ENCODE data around the gene NLRC5.

The NLRC5 gene

DNA sequence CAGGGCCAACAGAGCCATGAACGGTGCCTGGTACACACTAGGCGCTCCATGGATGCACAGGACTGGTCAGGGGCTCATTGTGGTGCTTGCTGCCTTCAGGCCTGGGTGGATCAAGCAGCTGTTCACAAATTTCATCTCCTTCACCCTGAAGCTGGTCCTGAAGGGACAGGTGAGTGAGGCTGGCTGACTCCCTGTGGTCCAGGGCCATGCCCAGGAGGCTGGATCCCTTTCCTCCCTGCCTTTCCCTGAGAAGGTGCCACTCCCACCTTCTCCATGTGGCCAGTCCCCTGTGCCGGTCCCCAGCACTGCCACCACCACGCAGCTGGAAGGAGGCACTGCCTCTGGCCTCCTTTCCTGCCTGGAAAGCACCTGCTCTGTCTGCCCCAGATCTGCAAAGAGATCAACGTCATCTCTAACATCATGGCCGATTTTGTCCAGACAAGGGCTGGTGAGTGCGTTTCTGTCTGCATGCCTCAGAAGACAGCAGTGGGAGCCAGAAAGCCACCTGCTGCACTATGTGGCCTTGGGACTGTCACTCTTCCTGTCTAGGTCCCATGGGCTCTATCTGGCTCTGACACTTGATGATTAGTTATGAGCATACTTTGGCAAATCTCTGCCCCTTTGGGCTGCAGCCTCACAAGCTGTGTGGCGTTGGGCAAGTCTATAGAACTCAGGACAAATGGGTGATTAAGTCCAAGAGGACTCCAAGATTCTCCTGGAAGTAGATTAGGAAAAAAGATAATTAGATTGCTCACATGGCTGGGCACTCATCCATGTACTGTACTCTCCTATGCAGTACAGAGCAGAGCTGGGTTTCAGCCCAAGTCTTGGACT is 18.2 kb upstream of the NLRC5 start:
- Histone ChIP-seq H3K79me2 (ENCODE audit: insufficient read depth, low read length) (no peaks in the 10 kb centered on the region), H3K9me2 (replicated peaks; ENCODE audit: insufficient read depth, low read length) (no peaks in the 10 kb centered on the region), H2AFZ (ENCODE audit: low read depth, low read length, severe bottlenecking) (no peak overlapping the region), H3K36me3 (ENCODE audit: low read length) (no peaks in the 10 kb centered on the region), H3F3A (ENCODE audit: insufficient read depth) (no peaks in the 10 kb centered on the region), H3K9me3 (ENCODE audit: insufficient read depth, low read length) (no peaks in the 10 kb centered on the region), H3K27ac (ENCODE audit: low read depth, low read length) (no peak overlapping the region), H3K9ac (ENCODE audit: low read length) (no peak overlapping the region), H4K20me1 (ENCODE audit: low read depth, low read length) (no peaks in the 10 kb centered on the region), H3K27me3 (ENCODE audit: low read length) (no peaks in the 10 kb centered on the region), H3K4me3 (ENCODE audit: insufficient read depth, low read length, poor library complexity, severe bottlenecking) (no peak overlapping the region), H3K4me2 (ENCODE audit: low read depth, low read length, poor library complexity, severe bottlenecking) (no peak overlapping the region)
- TF ChIP-seq CTCF (IDR thresholded peaks at IDR 0.05; ENCODE audit: insufficient read depth, low read length, poor library complexity, severe bottlenecking): no peak
- TF ChIP-seq EZH2phosphoT487 (conservative IDR thresholded peaks at IDR 0.05; ENCODE audit: low read length): no peak

GRCh38 chr16:56971768-56972043 is 17.7 kb upstream of the NLRC5 start:
- H3K4me2 ChIP-seq (ENCODE audit: low read depth, low read length, poor library complexity, severe bottlenecking): no peak overlapping the region
- TF ChIP-seq EZH2phosphoT487 (conservative IDR thresholded peaks at IDR 0.05; ENCODE audit: low read length): no peak
- no peaks in the 10 kb centered on the region for H3K9me2 ChIP-seq (replicated peaks; ENCODE audit: insufficient read depth, low read length)
- H3K79me2 ChIP-seq (ENCODE audit: insufficient read depth, low read length): no peaks in the 10 kb centered on the region
- H3K27me3 ChIP-seq (ENCODE audit: low read length): no peaks in the 10 kb centered on the region
- H3K36me3 ChIP-seq (ENCODE audit: low read length): no peaks in the 10 kb centered on the region
- H2AFZ ChIP-seq (ENCODE audit: low read depth, low read length, severe bottlenecking): no peak overlapping the region
- no peaks in the 10 kb centered on the region for H4K20me1 ChIP-seq (ENCODE audit: low read depth, low read length)
- no peaks in the 10 kb centered on the region for H3K9me3 ChIP-seq (ENCODE audit: insufficient read depth, low read length)
- no peaks in the 10 kb centered on the region for H3F3A ChIP-seq (ENCODE audit: insufficient read depth)
- no peak overlapping the region for H3K9ac ChIP-seq (ENCODE audit: low read length)
- no peak overlapping the region for H3K4me3 ChIP-seq (ENCODE audit: insufficient read depth, low read length, poor library complexity, severe bottlenecking)
- H3K27ac ChIP-seq (ENCODE audit: low read depth, low read length): no peak overlapping the region

DNA sequence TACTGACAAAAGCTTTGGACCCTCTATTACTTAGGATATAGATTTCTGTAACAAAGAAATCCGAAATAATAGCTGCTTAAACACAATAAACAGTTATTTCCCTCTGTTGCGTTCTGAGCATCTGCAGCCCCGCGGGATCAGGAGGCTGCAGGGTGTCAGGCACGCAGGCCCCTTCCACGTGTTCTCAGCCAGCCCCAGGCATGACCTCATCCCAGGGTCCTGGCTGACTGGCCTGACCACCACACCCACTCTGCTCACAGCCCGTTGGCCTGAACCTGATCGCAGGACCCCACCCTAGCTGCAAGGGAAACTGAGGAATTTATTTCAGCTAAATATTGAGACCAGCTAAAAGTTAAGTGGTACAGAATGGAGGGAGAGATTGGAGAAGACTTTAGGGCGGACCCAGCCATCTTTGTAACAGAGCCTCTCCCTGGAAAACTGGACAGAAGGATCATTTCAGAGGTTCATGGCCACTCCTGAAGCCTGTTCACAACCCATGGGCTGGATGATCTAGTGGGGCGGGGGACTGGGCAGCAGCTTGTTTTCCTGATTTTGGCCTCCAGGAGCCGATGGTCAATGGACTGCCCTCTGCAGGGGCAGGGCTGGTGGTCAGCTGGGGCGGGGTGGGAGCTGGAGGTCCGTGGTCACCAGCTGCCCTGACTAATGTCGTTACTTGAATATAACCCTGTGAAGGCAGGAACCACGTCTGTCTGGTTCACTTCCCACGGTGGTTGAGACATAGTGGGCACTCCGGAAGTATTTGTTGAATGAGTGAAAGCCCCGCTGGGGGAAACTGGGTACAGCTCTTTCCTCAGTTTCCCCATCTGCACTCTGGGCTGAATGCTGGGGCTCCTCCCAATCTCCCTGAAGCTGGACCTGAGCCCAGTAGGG is 16.7 kb upstream of the NLRC5 start:
- no peaks in the 10 kb centered on the region for H3K9me3 ChIP-seq (ENCODE audit: insufficient read depth, low read length)
- H3K27ac ChIP-seq (ENCODE audit: low read depth, low read length): no peak overlapping the region
- no peak overlapping the region for H2AFZ ChIP-seq (ENCODE audit: low read depth, low read length, severe bottlenecking)
- H3K27me3 ChIP-seq (ENCODE audit: low read length): no peaks in the 10 kb centered on the region
- H3K9me2 ChIP-seq (replicated peaks; ENCODE audit: insufficient read depth, low read length): no peaks in the 10 kb centered on the region
- H4K20me1 ChIP-seq (ENCODE audit: low read depth, low read length): no peaks in the 10 kb centered on the region
- H3K79me2 ChIP-seq (ENCODE audit: insufficient read depth, low read length): no peaks in the 10 kb centered on the region
- no peak overlapping the region for H3K4me2 ChIP-seq (ENCODE audit: low read depth, low read length, poor library complexity, severe bottlenecking)
- H3K9ac ChIP-seq (ENCODE audit: low read length): no peak overlapping the region
- H3F3A ChIP-seq (ENCODE audit: insufficient read depth): no peaks in the 10 kb centered on the region
- no peak for TF ChIP-seq CTCF (IDR thresholded peaks at IDR 0.05; ENCODE audit: insufficient read depth, low read length, poor library complexity, severe bottlenecking)
- no peak for TF ChIP-seq EZH2phosphoT487 (conservative IDR thresholded peaks at IDR 0.05; ENCODE audit: low read length)
- no peaks in the 10 kb centered on the region for H3K36me3 ChIP-seq (ENCODE audit: low read length)
- no peak overlapping the region for H3K4me3 ChIP-seq (ENCODE audit: insufficient read depth, low read length, poor library complexity, severe bottlenecking)

DNA sequence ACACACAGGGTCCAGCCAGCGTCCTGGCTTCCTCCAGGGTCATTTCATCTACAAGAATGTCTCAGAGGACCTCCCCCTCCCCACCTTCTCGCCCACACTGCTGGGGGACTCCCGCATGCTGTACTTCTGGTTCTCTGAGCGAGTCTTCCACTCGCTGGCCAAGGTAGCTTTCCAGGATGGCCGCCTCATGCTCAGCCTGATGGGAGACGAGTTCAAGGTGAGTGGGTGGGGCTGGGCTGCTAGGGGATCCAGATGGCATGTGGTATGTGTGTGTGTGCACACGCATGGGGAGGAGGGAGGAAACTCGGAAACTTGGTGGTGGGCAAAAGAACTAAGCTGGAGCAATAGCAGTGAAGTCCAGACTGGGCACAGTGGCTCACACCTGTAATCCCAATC is 16.1 kb upstream of the NLRC5 start:
- H3K27ac ChIP-seq (ENCODE audit: low read depth, low read length): no peak overlapping the region

More for the DNA sequence above, 16.1 kb upstream of the NLRC5 start:
- H3K4me3 ChIP-seq (ENCODE audit: insufficient read depth, low read length, poor library complexity, severe bottlenecking): no peak overlapping the region
- no peaks in the 10 kb centered on the region for H3K9me2 ChIP-seq (replicated peaks; ENCODE audit: insufficient read depth, low read length)
- H3K9me3 ChIP-seq (ENCODE audit: insufficient read depth, low read length): no peaks in the 10 kb centered on the region
- H3K27me3 ChIP-seq (ENCODE audit: low read length): no peaks in the 10 kb centered on the region
- H3F3A ChIP-seq (ENCODE audit: insufficient read depth): no peaks in the 10 kb centered on the region
- no peak overlapping the region for H3K9ac ChIP-seq (ENCODE audit: low read length)
- TF ChIP-seq EZH2phosphoT487 (conservative IDR thresholded peaks at IDR 0.05; ENCODE audit: low read length) (no peak), CTCF (IDR thresholded peaks at IDR 0.05; ENCODE audit: insufficient read depth, low read length, poor library complexity, severe bottlenecking) (no peak)
- H3K79me2 ChIP-seq (ENCODE audit: insufficient read depth, low read length): no peaks in the 10 kb centered on the region
- no peak overlapping the region for H2AFZ ChIP-seq (ENCODE audit: low read depth, low read length, severe bottlenecking)
- no peaks in the 10 kb centered on the region for H3K36me3 ChIP-seq (ENCODE audit: low read length)
- H4K20me1 ChIP-seq (ENCODE audit: low read depth, low read length): no peaks in the 10 kb centered on the region
- no peak overlapping the region for H3K4me2 ChIP-seq (ENCODE audit: low read depth, low read length, poor library complexity, severe bottlenecking)
